Lower leg skin (tissue), 3 donors: ENCODE measurements around the gene CWC27.

ENCODE experiments used
- POLR2A ChIP-seq, 2 donors: fragments of 450-650 bp; IDR thresholded peaks; one replicate each; pipeline ENCODE4 v1.6.1; 2016 to 2017; ENCODE audit warnings: antibody characterized with exemption in 2 of 2, mild to moderate bottlenecking in 1 of 2, moderate library complexity in 1 of 2
- TF ChIP-seq, protein P1 (sequence below), 3 donors: fragments of 450-650 bp; IDR thresholded peaks; one replicate each; pipeline ENCODE4 v1.5.1; 2016; ENCODE audit warnings: antibody characterized with exemption in 3 of 3, mild to moderate bottlenecking in 3 of 3, moderate library complexity in 2 of 3

DNA sequence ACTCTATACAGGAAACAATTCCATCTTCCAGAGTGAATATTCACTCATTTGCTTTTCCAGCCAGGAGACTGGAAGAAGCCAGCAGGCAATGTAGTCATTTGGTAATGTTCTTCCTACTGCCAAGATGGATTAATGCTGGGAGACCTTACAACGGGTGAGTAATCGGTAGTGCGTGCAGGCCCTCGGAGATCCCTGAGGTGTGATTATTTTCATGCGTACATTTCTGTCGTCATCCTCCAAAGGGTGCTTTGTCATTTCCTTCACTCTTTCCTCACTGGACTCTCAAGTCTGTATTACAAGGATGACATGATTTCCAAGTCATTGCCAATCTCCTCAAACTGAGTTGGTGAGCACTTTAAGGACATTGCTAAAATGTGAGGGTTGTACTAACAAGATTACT, 263.5 kb downstream of the CWC27 start:
- TF ChIP-seq, protein P1, sequence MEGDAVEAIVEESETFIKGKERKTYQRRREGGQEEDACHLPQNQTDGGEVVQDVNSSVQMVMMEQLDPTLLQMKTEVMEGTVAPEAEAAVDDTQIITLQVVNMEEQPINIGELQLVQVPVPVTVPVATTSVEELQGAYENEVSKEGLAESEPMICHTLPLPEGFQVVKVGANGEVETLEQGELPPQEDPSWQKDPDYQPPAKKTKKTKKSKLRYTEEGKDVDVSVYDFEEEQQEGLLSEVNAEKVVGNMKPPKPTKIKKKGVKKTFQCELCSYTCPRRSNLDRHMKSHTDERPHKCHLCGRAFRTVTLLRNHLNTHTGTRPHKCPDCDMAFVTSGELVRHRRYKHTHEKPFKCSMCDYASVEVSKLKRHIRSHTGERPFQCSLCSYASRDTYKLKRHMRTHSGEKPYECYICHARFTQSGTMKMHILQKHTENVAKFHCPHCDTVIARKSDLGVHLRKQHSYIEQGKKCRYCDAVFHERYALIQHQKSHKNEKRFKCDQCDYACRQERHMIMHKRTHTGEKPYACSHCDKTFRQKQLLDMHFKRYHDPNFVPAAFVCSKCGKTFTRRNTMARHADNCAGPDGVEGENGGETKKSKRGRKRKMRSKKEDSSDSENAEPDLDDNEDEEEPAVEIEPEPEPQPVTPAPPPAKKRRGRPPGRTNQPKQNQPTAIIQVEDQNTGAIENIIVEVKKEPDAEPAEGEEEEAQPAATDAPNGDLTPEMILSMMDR (IDR thresholded peaks at IDR 0.05): no peak
- no peak for TF ChIP-seq POLR2A (IDR thresholded peaks at IDR 0.05)
